HepG2 (cell line): ENCODE measurements around the gene COX6B1.

Experiments used
- FOXK1 ChIP-seq: sonication (generic); formaldehyde crosslinking; IDR thresholded peaks from 2 replicates; pipeline ENCODE4 v1.4.0; 2020; ENCODE audit warnings: low read depth, missing genetic modification reagents, borderline replicate concordance
- HHEX ChIP-seq: IDR thresholded peaks from 2 replicates; pipeline ENCODE4 v1.6.1; 2016; ENCODE audit warnings: control low read depth
- REL ChIP-seq: sonication (generic); formaldehyde crosslinking; conservative IDR thresholded peaks from 2 replicates; pipeline ENCODE4 v1.8.0; 2022; ENCODE audit warnings: mild to moderate bottlenecking, missing genetic modification reagents, moderate library complexity
- SP1 ChIP-seq, 2 experiments: fragments of 450-650 bp in 1 of 2; sonication (generic) in 1 of 2; formaldehyde crosslinking in 1 of 2; IDR thresholded peaks; 2 replicates each; pipeline versions ENCODE4 v1.4.0 to v1.6.1; 2016 to 2020; ENCODE audit warnings: missing genetic modification reagents in 1 of 2
- TAF1 ChIP-seq: sonication (generic); formaldehyde crosslinking; IDR thresholded peaks from 2 replicates; pipeline ENCODE4 v1.4.0; 2020; ENCODE audit warnings: missing genetic modification reagents
- ZFP36 ChIP-seq: fragments of 150-350 bp; IDR thresholded peaks from 2 replicates; pipeline ENCODE4 v1.6.1; 2018; ENCODE audit warnings: borderline replicate concordance, low read length, low read depth; ENCODE audit not compliant: partially characterized antibody
- ZNF331 ChIP-seq: sonication (generic); formaldehyde crosslinking; IDR thresholded peaks from 2 replicates; pipeline ENCODE4 v1.4.0; 2020; ENCODE audit warnings: missing genetic modification reagents
- ZNF431 ChIP-seq: sonication (generic); formaldehyde crosslinking; IDR thresholded peaks from 2 replicates; pipeline ENCODE4 v1.9.0; 2022; ENCODE audit warnings: missing genetic modification reagents, low read depth, mild to moderate bottlenecking, borderline replicate concordance
- TF ChIP-seq, protein P1 (sequence below): sonication (generic); formaldehyde crosslinking; IDR thresholded peaks from 2 replicates; pipeline ENCODE4 v1.5.0; 2020; ENCODE audit warnings: mild to moderate bottlenecking, missing genetic modification reagents, moderate library complexity
- TF ChIP-seq, protein P2 (sequence below): sonication (generic); formaldehyde crosslinking; IDR thresholded peaks from 2 replicates; pipeline ENCODE4 v1.4.0; 2020; ENCODE audit warnings: missing genetic modification reagents
- TF ChIP-seq, protein P3 (sequence below): sonication (generic); formaldehyde crosslinking; IDR thresholded peaks from 2 replicates; pipeline ENCODE4 v1.4.0; 2020; ENCODE audit warnings: low read depth, mild to moderate bottlenecking, missing genetic modification reagents

DNA sequence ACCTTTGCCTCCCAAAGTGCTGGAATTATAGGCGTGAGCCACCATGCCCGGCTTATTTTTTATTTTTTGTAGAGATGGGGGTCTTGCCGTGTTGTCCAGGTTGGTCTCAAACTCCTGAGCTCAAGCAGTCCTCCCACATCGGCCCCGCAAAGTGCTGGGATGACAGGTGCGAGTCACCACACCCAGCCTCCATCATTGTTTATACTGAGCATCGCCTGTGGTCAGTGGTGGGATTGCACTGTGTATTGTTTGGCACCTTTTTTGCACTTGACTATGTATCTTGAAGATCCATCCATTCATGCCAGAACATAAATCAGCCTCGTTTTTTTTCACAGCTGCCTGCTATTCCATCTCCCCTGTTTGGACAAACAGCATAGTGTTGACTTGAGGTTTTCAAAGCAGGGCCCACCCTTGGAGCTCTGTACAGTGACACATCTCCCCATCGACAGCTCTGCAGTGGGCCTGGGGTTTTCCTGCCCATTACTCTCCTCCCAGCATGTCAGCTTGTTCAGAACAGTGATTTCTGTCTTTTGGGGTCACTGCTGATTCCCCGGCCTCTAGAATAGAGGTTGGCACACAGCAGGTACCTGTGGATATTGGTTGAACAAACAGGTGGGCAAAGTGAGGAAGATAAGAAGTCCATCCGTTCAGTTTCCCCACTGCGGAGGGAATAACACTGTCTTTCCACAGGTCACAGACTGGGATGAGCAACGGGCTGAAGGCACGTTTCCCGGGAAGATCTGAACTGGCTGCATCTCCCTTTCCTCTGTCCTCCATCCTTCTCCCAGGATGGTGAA lies 10.0 kb downstream of the COX6B1 start:
- TF ChIP-seq, protein P1, sequence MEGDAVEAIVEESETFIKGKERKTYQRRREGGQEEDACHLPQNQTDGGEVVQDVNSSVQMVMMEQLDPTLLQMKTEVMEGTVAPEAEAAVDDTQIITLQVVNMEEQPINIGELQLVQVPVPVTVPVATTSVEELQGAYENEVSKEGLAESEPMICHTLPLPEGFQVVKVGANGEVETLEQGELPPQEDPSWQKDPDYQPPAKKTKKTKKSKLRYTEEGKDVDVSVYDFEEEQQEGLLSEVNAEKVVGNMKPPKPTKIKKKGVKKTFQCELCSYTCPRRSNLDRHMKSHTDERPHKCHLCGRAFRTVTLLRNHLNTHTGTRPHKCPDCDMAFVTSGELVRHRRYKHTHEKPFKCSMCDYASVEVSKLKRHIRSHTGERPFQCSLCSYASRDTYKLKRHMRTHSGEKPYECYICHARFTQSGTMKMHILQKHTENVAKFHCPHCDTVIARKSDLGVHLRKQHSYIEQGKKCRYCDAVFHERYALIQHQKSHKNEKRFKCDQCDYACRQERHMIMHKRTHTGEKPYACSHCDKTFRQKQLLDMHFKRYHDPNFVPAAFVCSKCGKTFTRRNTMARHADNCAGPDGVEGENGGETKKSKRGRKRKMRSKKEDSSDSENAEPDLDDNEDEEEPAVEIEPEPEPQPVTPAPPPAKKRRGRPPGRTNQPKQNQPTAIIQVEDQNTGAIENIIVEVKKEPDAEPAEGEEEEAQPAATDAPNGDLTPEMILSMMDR = no peak
- TF ChIP-seq HHEX (CRISPR knock-in tag) (no peak), FOXK1 (CRISPR knock-in tag) (no peak), REL (CRISPR knock-in tag) (no peak), ZFP36 (no peak), ZNF431 (CRISPR knock-in tag) (no peak), ZNF331 (CRISPR knock-in tag) (no peak), SP1 (IDR thresholded peaks at IDR 0.05) (no peak), SP1 (CRISPR knock-in tag; IDR thresholded peaks at IDR 0.05) (no peak), TAF1 (CRISPR knock-in tag) (no peak)
- TF ChIP-seq, protein P2, sequence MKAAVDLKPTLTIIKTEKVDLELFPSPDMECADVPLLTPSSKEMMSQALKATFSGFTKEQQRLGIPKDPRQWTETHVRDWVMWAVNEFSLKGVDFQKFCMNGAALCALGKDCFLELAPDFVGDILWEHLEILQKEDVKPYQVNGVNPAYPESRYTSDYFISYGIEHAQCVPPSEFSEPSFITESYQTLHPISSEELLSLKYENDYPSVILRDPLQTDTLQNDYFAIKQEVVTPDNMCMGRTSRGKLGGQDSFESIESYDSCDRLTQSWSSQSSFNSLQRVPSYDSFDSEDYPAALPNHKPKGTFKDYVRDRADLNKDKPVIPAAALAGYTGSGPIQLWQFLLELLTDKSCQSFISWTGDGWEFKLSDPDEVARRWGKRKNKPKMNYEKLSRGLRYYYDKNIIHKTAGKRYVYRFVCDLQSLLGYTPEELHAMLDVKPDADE (CRISPR knock-in tag) = no peak
- TF ChIP-seq, protein P3, sequence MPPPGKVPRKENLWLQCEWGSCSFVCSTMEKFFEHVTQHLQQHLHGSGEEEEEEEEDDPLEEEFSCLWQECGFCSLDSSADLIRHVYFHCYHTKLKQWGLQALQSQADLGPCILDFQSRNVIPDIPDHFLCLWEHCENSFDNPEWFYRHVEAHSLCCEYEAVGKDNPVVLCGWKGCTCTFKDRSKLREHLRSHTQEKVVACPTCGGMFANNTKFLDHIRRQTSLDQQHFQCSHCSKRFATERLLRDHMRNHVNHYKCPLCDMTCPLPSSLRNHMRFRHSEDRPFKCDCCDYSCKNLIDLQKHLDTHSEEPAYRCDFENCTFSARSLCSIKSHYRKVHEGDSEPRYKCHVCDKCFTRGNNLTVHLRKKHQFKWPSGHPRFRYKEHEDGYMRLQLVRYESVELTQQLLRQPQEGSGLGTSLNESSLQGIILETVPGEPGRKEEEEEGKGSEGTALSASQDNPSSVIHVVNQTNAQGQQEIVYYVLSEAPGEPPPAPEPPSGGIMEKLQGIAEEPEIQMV (CRISPR knock-in tag) = no peak
